GM21723 (cell line): ENCODE results near the gene KHK.

ENCODE experiments used
- ATAC-seq: cut with Tn5 transposase; IDR thresholded peaks from one replicate; pipeline ENCODE4 v1.9.1; 2021; ENCODE audit warnings: mild to moderate bottlenecking, moderate library complexity; ENCODE audit not compliant: unreplicated experiment

Gene KHK

GRCh38 chr2:27149570-27150405, 63.2 kb downstream of the KHK start:
- no peak for ATAC-seq
